Skeletal muscle satellite cell (primary cell): ENCODE data around the gene ITPR2. TPM values are rescaled to one million over a fixed set of nuclear protein-coding genes. Genes with fewer than 3 reads are reported as not detected.

Source experiments
- H3K27me3 ChIP-seq: 2 replicates; pipeline ENCODE4 v1.7.0; 2013; ENCODE audit warnings: low read length; ENCODE audit not compliant: control insufficient read depth, insufficient read depth
- H3K36me3 ChIP-seq: 2 replicates; pipeline ENCODE4 v1.7.0; 2013; ENCODE audit warnings: mild to moderate bottlenecking, control low read depth, low read length; ENCODE audit not compliant: insufficient read depth
- H3K4me1 ChIP-seq: 2 replicates; pipeline ENCODE4 v1.7.0; 2013; ENCODE audit warnings: low read length; ENCODE audit not compliant: control insufficient read depth, insufficient read depth
- H3K4me2 ChIP-seq: 2 replicates; pipeline ENCODE4 v1.7.0; 2013; ENCODE audit warnings: mild to moderate bottlenecking, low read length
- H3K4me3 ChIP-seq: 2 replicates; pipeline ENCODE4 v1.7.0; 2013; ENCODE audit warnings: low read length
- H3K9ac ChIP-seq: 2 replicates; pipeline ENCODE4 v1.7.0; 2013; ENCODE audit warnings: mild to moderate bottlenecking, low read depth, low read length, moderate library complexity
- H3K9me3 ChIP-seq: replicated peaks from 2 replicates; pipeline ENCODE4 v1.7.0; 2013; ENCODE audit warnings: mild to moderate bottlenecking, control low read depth, low read length
- total RNA-seq: library from RNA; depleted of rRNA; stranded (reverse); fragments of >200 nt; gene quantifications from 2 replicates; pipeline ENCODE4 v1.2.3, GENCODE V29; 2012; rRNA removed

ITPR2 gene
- total RNA-seq, result 10.1 and 11.8 TPM in 2 replicates

DNA sequence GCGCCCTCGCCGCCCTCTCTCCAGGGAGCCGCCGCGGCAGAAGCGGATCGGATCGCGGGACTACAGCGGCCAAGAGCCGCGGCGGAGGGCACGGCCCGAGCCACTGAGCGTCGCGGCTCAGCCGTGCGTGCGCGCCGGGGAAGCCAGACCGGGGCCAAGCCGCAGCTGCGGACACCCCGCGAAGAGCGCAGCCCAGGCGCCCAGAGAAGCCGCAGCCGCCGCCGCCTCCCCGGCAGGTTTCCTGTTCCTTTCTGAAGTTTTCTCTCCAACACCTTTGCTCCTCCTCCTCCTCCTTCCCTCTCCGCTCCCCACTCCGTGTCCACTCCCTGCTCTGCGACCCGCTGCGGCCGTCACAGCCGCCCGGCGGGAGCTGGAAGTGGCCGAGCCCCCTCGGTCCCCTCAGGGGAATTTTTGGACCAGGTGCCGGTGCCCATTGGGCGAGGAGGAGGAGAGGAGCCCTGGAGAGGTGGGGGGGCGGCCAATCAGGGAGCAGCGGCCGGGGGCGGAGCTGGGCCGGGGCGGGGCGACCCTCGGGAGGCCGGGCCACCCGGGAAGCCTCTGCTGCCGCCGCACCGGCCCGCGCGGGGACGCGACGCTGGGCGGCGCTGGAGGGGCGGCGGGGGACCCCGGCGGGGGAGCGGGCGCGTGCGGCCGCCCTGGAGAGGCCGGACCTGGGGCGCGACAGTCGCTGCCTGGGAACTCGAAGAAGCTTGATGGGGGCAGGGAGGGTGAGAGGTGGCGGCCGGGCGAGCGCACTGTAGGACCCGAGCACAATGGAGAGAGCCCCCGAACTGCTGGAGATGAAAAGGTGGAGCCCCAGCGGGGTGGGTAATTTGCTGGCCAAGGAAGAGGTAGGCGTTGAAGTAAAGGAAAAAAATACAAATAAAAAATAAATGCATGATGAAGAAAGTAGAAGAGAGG lies at the start of gene ITPR2:
TSS of gene ITPR2 (minus strand) at position 373 of the 921 bp plus-strand sequence. CDS start 413 bp downstream, outside the sequence.
- Histone ChIP-seq H3K4me1 (peaks cover 7% of the 10 kb centered on the region), H3K9ac (peak within 1 kb of the TSS; percentile 94), H3K36me3 (no peaks in the 10 kb centered on the region), H3K4me2 (peak within 1 kb of the TSS; percentile 97), H3K9me3 (no peaks in the 10 kb centered on the region), H3K4me3 (peak within 1 kb of the TSS; percentile 85), H3K27me3 (no peaks in the 10 kb centered on the region)

DNA sequence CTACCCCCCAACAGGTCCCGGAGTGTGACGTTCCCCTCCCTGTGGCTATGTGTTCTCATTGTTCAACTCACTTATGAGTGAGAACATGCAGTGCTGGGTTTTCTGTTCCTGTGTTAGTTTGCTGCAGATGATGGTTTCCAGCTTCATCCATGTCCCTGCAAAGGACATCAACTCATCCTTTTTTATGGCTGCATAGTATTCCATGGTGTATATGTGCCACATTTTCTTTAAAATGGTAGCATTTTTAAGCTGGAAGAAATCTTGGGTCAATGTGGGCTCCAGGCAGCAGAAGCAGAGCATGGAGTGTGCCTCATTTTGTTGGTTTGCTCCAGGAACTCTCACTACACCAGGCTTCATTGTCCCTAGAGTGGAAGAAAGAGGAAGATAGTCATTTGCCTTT lies 47.6 kb upstream of the ITPR2 start:
- H3K4me2 ChIP-seq, result no peak overlapping the region
- H3K27me3 ChIP-seq, result no peaks in the 10 kb centered on the region
- no peaks in the 10 kb centered on the region for H3K36me3 ChIP-seq
- peaks cover 5% of the 10 kb centered on the region for H3K4me1 ChIP-seq
- no peak overlapping the region for H3K9ac ChIP-seq
- no peak overlapping the region for H3K4me3 ChIP-seq
- no peaks in the 10 kb centered on the region for H3K9me3 ChIP-seq

DNA sequence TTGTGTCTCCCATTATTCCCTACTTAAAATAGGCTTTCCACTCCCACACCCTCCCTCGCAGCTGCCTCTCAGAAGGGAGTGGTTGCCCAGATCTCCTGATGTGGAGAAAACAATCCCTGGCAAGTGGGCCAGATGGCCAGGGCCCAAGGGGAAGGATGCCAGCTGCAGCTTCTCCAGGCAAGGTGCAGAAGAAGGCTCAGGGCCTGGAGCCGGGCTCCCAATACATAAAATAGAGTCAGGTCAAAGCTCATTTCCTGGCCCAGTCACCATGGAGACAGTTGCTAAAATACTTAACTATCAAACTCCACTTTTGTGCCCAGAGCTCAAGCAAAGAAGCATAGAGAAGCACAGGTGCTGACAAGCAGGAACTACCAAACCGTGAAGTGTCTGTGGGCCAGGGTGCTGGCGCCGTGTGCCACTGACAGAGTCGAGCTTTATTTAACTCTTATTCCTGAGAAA lies 45.7 kb upstream of the ITPR2 start:
- Histone ChIP-seq H3K36me3 (no peaks in the 10 kb centered on the region), H3K4me3 (no peak overlapping the region), H3K9ac (no peak overlapping the region), H3K27me3 (no peaks in the 10 kb centered on the region), H3K9me3 (no peaks in the 10 kb centered on the region), H3K4me1 (peaks cover 3% of the 10 kb centered on the region), H3K4me2 (no peak overlapping the region)

DNA sequence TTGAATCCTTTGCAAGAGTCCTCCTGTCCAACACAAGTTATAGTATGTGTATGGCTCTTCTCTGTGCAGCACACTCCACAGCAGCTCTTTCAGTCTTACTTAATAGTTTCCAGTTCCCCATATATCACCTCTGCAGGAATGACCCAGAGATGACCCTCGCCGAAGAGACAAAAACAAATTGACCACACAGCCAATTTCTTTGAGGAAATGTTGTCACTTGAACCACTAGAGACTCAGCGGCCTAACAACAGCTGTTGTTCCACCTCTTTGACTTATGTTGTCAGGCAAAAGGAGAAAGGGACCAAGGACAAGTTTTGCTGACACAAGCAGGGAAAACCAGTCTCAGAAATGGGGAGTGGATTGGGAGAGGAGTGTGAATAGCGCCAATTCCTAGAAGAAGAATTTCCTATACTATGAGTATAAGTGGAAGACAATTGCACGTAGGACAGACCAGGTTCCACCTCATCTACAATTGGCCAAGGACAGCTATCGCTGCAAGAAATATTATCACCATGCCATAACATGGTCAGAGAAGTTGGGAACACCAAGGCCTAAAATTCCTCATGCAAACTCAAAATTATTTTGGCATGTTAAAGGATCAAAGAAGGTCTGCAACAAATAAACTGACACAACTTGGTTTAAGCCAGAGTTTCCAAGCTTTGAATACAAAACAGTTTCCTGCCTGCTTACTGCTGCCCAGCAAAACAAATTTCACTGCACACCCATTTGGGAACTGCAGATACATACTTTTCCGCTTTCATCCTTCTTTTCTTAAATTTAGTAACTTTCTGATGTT lies 41.7 kb upstream of the ITPR2 start:
- peaks cover 11% of the 10 kb centered on the region for H3K27me3 ChIP-seq
- no peak overlapping the region for H3K9ac ChIP-seq
- peaks cover 3% of the 10 kb centered on the region for H3K4me1 ChIP-seq
- H3K4me2 ChIP-seq, result no peak overlapping the region
- H3K36me3 ChIP-seq, result no peaks in the 10 kb centered on the region
- no peak overlapping the region for H3K4me3 ChIP-seq
- H3K9me3 ChIP-seq, result no peaks in the 10 kb centered on the region

DNA sequence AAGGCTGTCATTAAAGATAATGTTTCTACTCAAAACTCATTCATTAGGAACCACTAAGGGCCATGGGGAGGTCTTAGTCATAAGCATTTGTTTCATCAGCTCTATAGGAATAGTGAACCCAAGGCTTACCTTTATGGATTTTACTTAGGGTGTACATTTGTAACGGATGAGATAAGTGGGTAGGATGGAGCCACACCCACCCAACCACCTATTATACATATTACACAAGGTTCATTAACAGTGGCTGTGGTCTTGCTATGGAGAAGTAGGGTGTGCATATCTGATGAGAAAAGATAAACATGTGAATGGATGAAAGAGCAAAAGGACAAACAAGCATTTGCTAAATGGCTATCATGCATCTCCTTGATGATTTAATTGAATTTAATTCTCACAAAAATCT lies 39.6 kb upstream of the ITPR2 start:
- Histone ChIP-seq H3K4me2 (no peak overlapping the region), H3K9me3 (no peaks in the 10 kb centered on the region), H3K4me1 (no peaks in the 10 kb centered on the region), H3K9ac (no peak overlapping the region), H3K27me3 (peaks cover 11% of the 10 kb centered on the region), H3K4me3 (no peak overlapping the region), H3K36me3 (no peaks in the 10 kb centered on the region)

DNA sequence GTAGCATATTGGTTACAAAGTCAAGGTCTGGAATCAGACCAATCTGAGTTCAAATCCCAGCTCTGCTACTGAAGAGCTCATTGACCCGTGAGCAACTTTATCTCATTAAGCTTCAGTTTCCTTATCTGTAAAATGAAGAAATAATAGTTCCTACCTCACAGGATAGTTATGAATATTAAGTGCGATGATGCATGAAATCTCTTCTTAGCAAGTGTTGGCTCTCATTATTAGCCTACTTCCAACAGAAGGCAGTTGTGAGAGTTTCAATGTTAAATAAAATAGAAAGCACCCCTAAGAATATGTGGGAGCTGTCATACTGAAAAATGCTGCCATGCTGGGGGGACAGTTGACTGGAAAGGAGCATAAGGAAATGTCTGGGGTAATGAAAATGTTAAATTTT lies 39.0 kb upstream of the ITPR2 start:
- Histone ChIP-seq H3K36me3 (no peaks in the 10 kb centered on the region), H3K4me1 (no peaks in the 10 kb centered on the region), H3K4me3 (no peak overlapping the region), H3K9ac (no peak overlapping the region), H3K4me2 (no peak overlapping the region), H3K27me3 (peaks cover 11% of the 10 kb centered on the region), H3K9me3 (no peaks in the 10 kb centered on the region)

DNA sequence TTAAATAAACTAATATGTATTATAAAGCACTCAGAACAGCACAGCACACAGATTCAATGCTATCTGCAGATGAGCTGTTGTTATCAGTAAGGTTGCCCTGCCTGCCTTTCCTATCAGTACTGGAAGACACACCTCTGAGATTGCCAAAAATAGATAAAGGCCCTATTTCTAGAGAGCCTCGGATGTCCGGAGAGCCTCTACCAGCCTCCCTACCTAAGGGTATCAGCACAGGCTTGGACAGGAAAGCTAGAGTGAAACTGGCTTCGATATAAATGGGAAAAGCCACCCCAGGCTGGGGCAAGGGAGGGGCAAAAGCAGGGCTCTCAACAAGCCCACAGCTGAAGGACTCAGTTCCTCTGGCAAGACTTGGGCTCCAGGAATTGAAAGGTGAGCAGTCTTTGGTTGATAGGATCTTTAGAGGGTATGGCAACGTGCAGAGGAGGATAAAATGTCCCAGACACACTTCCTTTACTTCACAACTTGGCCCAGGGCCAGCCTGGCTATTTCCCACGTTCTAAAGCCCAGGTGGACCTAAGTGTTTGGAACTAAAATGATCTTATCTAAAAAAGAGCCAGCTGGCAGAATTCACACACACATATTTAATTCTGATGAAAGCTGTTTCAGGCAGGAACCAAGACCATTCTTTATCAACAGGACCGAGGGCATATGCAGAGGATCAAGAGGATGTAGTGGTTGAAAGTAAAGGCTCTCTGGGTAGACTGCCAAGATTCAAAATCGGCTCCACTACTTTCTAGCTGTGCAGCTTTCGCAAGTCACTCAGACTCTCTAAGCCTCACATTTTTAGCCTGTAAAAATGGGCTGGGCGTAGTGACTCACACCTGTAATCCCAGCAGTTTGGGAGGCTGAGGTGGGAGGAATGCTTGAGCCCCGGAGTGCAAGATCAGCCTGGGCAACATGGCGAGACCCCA lies 37.8 kb upstream of the ITPR2 start:
- Histone ChIP-seq H3K27me3 (peaks cover 11% of the 10 kb centered on the region), H3K4me1 (no peaks in the 10 kb centered on the region), H3K9ac (no peak overlapping the region)

DNA sequence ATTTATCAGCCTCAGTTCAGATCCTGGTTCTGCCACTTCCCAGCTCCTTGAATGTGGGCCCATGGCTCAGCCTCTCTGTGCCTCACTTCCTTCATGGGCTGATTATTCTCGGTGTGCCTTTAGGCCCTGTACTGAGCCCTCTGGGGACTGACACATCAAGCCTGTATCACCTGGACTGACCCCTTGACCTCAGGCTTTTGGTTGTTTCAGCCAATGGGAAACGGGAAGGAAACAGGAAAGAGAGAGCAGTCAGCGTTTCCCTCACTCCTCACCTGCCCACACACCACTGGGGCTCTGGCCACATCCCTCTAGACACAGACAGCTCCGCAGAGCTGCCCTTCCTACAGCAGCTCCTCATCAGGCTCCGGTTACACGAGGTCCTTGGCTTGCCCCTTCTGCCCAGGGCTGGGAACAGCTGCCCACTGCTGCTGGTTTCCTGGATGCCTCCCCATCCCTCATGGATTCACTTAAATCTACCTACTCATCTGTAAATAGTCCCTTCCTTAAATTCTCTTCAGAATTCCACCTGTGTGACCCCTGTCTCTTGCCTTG lies 37.0 kb upstream of the ITPR2 start:
- no peak overlapping the region for H3K4me2 ChIP-seq
- no peaks in the 10 kb centered on the region for H3K9me3 ChIP-seq
- H3K4me1 ChIP-seq, result no peaks in the 10 kb centered on the region
- peaks cover 11% of the 10 kb centered on the region for H3K27me3 ChIP-seq
- H3K9ac ChIP-seq, result no peak overlapping the region
- no peaks in the 10 kb centered on the region for H3K36me3 ChIP-seq
- H3K4me3 ChIP-seq, result no peak overlapping the region

More for the DNA sequence above, 37.8 kb upstream of the ITPR2 start:
- no peak overlapping the region for H3K4me3 ChIP-seq
- H3K36me3 ChIP-seq, result no peaks in the 10 kb centered on the region
- H3K4me2 ChIP-seq, result no peak overlapping the region
- no peaks in the 10 kb centered on the region for H3K9me3 ChIP-seq

DNA sequence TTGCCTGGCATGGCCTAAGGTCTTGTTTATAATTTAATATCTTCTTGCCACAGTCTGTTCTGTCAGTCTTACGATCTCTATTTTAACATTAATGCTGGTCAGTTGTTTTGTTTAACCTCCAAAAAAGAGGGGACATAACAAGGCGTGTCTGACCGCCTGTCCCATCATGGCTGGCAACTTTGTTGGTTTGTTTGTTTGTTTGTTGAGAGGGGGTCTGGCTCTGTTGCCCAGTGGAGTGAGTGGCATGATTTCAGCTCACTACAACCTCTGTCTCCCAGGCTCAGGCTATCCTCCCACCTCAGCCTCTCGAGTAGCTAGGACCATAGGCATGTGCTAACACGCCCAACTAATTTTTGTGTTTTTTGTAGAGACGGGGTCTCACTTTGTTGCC lies 36.1 kb upstream of the ITPR2 start:
- Histone ChIP-seq H3K4me1 (no peaks in the 10 kb centered on the region), H3K4me2 (no peak overlapping the region), H3K4me3 (no peak overlapping the region), H3K9ac (no peak overlapping the region), H3K27me3 (peaks cover 11% of the 10 kb centered on the region), H3K36me3 (no peaks in the 10 kb centered on the region), H3K9me3 (no peaks in the 10 kb centered on the region)

DNA sequence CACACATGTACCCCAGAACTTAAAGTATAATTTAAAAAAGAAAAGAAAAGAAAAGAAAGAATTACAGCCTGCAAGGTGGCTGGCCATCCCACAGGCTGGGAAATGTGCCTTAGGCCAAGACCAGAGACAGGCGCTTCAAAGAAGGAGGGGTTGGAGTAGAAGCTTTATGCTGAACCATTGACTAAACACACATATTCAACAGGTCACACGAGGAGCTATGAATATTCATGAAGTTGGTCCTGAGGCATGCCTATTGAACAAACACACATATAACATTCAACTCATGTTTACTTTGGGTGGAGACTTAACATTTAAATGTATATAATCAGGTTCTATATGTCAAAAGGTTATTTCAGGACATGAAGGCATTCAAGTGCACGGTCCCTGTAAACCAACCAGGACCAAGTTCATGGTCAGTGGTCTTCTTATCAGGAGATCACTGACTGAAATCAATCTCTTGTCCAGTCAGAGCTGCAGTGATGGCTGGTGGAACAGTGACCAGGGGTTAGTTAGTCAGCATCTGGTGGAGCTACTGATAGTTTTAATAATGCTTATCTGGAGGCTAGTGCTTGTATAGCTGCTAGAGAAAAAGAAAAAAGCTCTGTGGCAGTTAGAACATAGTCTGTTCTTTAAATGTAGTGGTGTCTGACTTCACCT lies 35.6 kb upstream of the ITPR2 start:
- Histone ChIP-seq H3K4me3 (no peak overlapping the region), H3K9me3 (no peaks in the 10 kb centered on the region), H3K4me2 (no peak overlapping the region)

More for the DNA sequence above, 35.6 kb upstream of the ITPR2 start:
- Histone ChIP-seq H3K36me3 (no peaks in the 10 kb centered on the region), H3K9ac (no peak overlapping the region), H3K27me3 (peaks cover 11% of the 10 kb centered on the region), H3K4me1 (no peaks in the 10 kb centered on the region)
